Central memory CD8-positive, alpha-beta T cell (primary cell): ENCODE results near the gene SCGB1D4.

Experiments used
- ATAC-seq: fragments of 150-1000 bp; cut with Tn5 transposase; replicated peaks from 2 replicates; pipeline ENCODE4 v1.10.0; 2022; ENCODE audit warnings: mild to moderate bottlenecking, moderate FRiP score, moderate number of reproducible peaks; ENCODE audit not compliant: poor library complexity, severe bottlenecking; ENCODE audit errors: extremely low read depth
- DNase-seq, 2 donors: peaks; one replicate each; pipeline ENCODE4 v3.0.0; 2021; ENCODE audit warnings: low spot score in 2 of 2
- H3K27ac Mint-ChIP-seq: one replicate; pipeline ENCODE4 v1.8.0; 2022; ENCODE audit warnings: low read depth, mild to moderate bottlenecking, moderate library complexity, mixed read lengths
- H3K27me3 Mint-ChIP-seq: one replicate; pipeline ENCODE4 v1.8.0; 2022; ENCODE audit warnings: mixed read lengths
- H3K36me3 Mint-ChIP-seq: one replicate; pipeline ENCODE4 v1.8.0; 2022; ENCODE audit warnings: mild to moderate bottlenecking, moderate library complexity, mixed read lengths; ENCODE audit not compliant: insufficient read depth
- H3K4me1 Mint-ChIP-seq: one replicate; pipeline ENCODE4 v1.8.0; 2022; ENCODE audit warnings: mixed read lengths
- H3K4me3 Mint-ChIP-seq: one replicate; pipeline ENCODE4 v1.8.0; 2022; ENCODE audit warnings: mild to moderate bottlenecking, moderate library complexity, mixed read lengths
- H3K9me3 Mint-ChIP-seq: one replicate; pipeline ENCODE4 v1.8.0; 2022; ENCODE audit warnings: mixed read lengths

Gene SCGB1D4

GRCh38 chr11:62267576-62267975, 31.3 kb downstream of the SCGB1D4 start:
- H3K36me3 Mint-ChIP-seq, result no peaks in the 10 kb centered on the region
- DNase-seq (no peak), ATAC-seq (no peak)
- H3K9me3 Mint-ChIP-seq, result no peaks in the 10 kb centered on the region
- H3K4me1 Mint-ChIP-seq, result no peaks in the 10 kb centered on the region
- H3K4me3 Mint-ChIP-seq, result no peak overlapping the region
- H3K27me3 Mint-ChIP-seq, result peaks cover 43% of the 10 kb centered on the region
- no peak overlapping the region for H3K27ac Mint-ChIP-seq

- Mint-ChIP-seq H3K4me1 (no peaks in the 10 kb centered on the region), H3K36me3 (no peaks in the 10 kb centered on the region), H3K4me3 (no peak overlapping the region), H3K27me3 (peaks cover 46% of the 10 kb centered on the region), H3K27ac (no peak overlapping the region), H3K9me3 (no peaks in the 10 kb centered on the region)
- no peak for DNase-seq
- no peak for ATAC-seq
Measured at GRCh38 chr11:62267050-62267449, 31.8 kb downstream of the SCGB1D4 start.

- peaks cover 46% of the 10 kb centered on the region for H3K27me3 Mint-ChIP-seq
- no peak for ATAC-seq
- DNase-seq, result no peak
Measured at GRCh38 chr11:62266558-62266957, 32.3 kb downstream of the SCGB1D4 start.

GRCh38 chr11:62264004-62264403, 34.9 kb downstream of the SCGB1D4 start:
- no peak for DNase-seq
- no peaks in the 10 kb centered on the region for H3K9me3 Mint-ChIP-seq
- H3K36me3 Mint-ChIP-seq, result no peaks in the 10 kb centered on the region
- H3K27ac Mint-ChIP-seq, result no peak overlapping the region
- H3K27me3 Mint-ChIP-seq, result peaks cover 45% of the 10 kb centered on the region
- H3K4me1 Mint-ChIP-seq, result no peaks in the 10 kb centered on the region
- ATAC-seq, result no peak
- no peak overlapping the region for H3K4me3 Mint-ChIP-seq

More at GRCh38 chr11:62266558-62266957, 32.3 kb downstream of the SCGB1D4 start:
- H3K9me3 Mint-ChIP-seq, result no peaks in the 10 kb centered on the region
- H3K4me3 Mint-ChIP-seq, result no peak overlapping the region
- no peaks in the 10 kb centered on the region for H3K36me3 Mint-ChIP-seq
- H3K4me1 Mint-ChIP-seq, result no peaks in the 10 kb centered on the region
- no peak overlapping the region for H3K27ac Mint-ChIP-seq

- Mint-ChIP-seq H3K27me3 (peaks cover 60% of the 10 kb centered on the region), H3K9me3 (no peaks in the 10 kb centered on the region), H3K4me3 (no peak overlapping the region), H3K4me1 (no peaks in the 10 kb centered on the region), H3K36me3 (no peaks in the 10 kb centered on the region), H3K27ac (no peak overlapping the region)
- no peak for ATAC-seq
- no peak for DNase-seq
Measured at GRCh38 chr11:62260261-62260953, 38.5 kb downstream of the SCGB1D4 start.

- Mint-ChIP-seq H3K27ac (no peak overlapping the region), H3K4me1 (no peaks in the 10 kb centered on the region), H3K9me3 (peaks cover 10% of the 10 kb centered on the region), H3K36me3 (no peaks in the 10 kb centered on the region), H3K4me3 (no peak overlapping the region), H3K27me3 (peaks cover 30% of the 10 kb centered on the region)
- ATAC-seq (no peak), DNase-seq (no peak)
Measured at GRCh38 chr11:62256281-62256680, 42.6 kb downstream of the SCGB1D4 start.

GRCh38 chr11:62253999-62254542, 44.8 kb downstream of the SCGB1D4 start:
- no peak for ATAC-seq
- no peaks in the 10 kb centered on the region for H3K36me3 Mint-ChIP-seq
- H3K9me3 Mint-ChIP-seq, result peaks cover 29% of the 10 kb centered on the region
- DNase-seq, result no peak
- no peak overlapping the region for H3K27ac Mint-ChIP-seq
- no peak overlapping the region for H3K4me3 Mint-ChIP-seq
- no peaks in the 10 kb centered on the region for H3K4me1 Mint-ChIP-seq
- H3K27me3 Mint-ChIP-seq, result peaks cover 46% of the 10 kb centered on the region

- DNase-seq (no peak), ATAC-seq (no peak)
- H3K27ac Mint-ChIP-seq, result no peak overlapping the region
- H3K9me3 Mint-ChIP-seq, result peaks cover 29% of the 10 kb centered on the region
- no peaks in the 10 kb centered on the region for H3K4me1 Mint-ChIP-seq
- no peaks in the 10 kb centered on the region for H3K36me3 Mint-ChIP-seq
- no peak overlapping the region for H3K4me3 Mint-ChIP-seq
- peaks cover 47% of the 10 kb centered on the region for H3K27me3 Mint-ChIP-seq
Measured at GRCh38 chr11:62251698-62252097, 47.2 kb downstream of the SCGB1D4 start.
